GM06990 (cell line): Measurements from ENCODE around the gene CFAP210.

Source experiments
- DNase-seq: peaks from one replicate; pipeline ENCODE4 v3.0.0-alpha.2; 2011; ENCODE audit not compliant: insufficient read length; ENCODE audit errors: extremely low read depth
- H3K27me3 ChIP-seq: replicated peaks from 2 replicates; pipeline ENCODE4 v1.6.0; 2011; ENCODE audit warnings: low read length; ENCODE audit not compliant: control insufficient read depth, insufficient read depth
- H3K36me3 ChIP-seq: 2 replicates; pipeline ENCODE4 v1.5.1; 2011; ENCODE audit warnings: low read length; ENCODE audit not compliant: control insufficient read depth, insufficient read depth
- H3K4me3 ChIP-seq: replicated peaks from 2 replicates; pipeline ENCODE4 v1.5.1; 2011; ENCODE audit warnings: low read depth, mild to moderate bottlenecking, control low read depth, low read length
- TF ChIP-seq, protein P1 (sequence below): IDR thresholded peaks from 2 replicates; pipeline ENCODE4 v1.5.1; 2011; ENCODE audit warnings: low read length, control low read depth, mild to moderate bottlenecking, inconsistent platforms; ENCODE audit not compliant: insufficient read depth, poor library complexity, severe bottlenecking

CFAP210 gene

DNA sequence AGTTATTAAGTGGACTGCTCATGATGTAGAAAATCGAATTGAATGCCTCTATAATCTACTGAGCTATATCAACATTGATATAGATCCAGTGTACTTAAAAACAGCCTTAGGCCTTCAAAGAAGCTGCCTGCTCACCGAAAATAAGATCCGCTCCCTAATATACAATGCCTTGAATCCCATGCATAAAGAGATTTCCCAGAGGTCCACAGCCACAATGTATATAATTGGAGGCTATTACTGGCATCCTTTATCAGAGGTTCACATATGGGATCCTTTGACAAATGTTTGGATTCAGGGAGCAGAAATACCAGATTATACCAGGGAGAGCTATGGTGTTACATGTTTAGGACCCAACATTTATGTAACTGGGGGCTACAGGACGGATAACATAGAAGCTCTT lies 41.4 kb upstream of the CFAP210 start:
- TF ChIP-seq, protein P1, sequence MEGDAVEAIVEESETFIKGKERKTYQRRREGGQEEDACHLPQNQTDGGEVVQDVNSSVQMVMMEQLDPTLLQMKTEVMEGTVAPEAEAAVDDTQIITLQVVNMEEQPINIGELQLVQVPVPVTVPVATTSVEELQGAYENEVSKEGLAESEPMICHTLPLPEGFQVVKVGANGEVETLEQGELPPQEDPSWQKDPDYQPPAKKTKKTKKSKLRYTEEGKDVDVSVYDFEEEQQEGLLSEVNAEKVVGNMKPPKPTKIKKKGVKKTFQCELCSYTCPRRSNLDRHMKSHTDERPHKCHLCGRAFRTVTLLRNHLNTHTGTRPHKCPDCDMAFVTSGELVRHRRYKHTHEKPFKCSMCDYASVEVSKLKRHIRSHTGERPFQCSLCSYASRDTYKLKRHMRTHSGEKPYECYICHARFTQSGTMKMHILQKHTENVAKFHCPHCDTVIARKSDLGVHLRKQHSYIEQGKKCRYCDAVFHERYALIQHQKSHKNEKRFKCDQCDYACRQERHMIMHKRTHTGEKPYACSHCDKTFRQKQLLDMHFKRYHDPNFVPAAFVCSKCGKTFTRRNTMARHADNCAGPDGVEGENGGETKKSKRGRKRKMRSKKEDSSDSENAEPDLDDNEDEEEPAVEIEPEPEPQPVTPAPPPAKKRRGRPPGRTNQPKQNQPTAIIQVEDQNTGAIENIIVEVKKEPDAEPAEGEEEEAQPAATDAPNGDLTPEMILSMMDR, result no peak
- Histone ChIP-seq H3K36me3 (no peaks in the 10 kb centered on the region), H3K4me3 (no peak overlapping the region), H3K27me3 (no peaks in the 10 kb centered on the region)
- DNase-seq, result no peak

DNA sequence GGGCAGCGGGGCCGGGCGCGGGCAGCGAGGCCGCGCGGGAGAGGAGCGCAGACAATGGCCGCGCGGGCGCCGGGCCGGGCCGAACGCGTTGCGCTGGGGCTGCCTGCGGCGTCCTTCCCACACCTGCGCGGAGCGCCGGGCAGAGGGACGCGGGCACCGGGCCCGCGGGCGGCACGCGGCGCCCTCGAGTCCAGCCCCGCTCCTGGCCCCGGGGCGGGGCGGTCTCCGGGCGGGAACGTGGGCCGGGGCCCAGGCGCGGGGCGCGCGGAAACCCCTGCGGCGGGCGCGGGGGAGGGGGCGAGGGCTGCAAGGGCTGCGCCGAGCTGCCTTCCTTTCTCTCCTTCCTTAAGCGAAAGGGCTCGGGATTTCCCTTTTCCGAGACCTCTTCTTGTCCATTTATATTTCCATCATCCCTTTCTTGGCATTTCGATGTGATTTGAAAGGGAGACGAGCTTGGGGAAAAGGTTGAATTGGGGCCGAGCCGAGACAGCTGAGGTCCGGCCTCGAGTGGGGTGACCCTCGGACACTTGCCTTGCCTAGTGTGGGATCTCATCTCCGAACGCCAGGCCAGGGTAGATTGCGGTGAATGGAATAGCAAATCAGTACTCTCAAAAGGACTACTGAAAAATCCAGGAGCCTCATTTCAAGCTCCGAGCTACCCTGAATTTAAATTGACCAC lies 40.1 kb upstream of the CFAP210 start:
- no peaks in the 10 kb centered on the region for H3K27me3 ChIP-seq
- DNase-seq, result peak; percentile 48
- TF ChIP-seq, protein P1, result no peak

DNA sequence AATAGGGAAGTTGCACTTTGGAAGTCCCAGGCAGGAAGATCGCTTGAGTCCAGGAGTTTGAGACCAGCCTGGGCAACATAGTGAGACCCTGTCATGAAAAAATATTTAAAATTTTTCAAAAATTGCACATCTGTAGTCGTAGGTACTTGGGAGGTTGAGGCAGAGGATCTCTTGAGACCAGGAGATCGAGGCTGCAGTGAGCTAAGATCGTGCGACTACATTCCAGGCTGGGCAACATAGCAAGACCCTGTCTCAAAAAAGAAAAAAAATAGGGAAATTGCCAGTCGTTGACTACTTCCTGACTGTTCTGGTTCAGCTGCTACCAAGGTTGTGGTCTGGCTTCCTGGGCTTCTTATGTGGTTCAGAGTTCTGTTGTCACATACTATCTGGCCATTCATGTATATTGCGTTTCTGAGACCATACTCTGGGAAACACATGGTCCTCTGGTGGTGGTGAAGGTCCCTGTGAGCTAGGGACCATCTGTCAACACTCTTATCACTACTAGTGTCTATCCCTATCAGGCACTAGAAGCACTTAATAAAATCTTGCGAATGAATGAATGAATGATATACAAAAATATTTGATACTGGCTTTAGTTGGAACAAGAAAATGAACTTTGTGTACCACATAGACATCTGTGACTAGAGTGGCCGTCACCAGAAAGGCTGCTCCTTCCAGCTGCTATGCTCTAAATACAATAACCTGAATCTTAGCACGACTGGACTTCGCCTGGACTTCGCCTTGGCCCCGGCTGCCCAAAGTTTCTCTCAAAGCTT lies 38.6 kb upstream of the CFAP210 start:
- H3K27me3 ChIP-seq, result no peaks in the 10 kb centered on the region
- no peak for DNase-seq
- H3K36me3 ChIP-seq, result no peaks in the 10 kb centered on the region
- H3K4me3 ChIP-seq, result peak overlapping the region; percentile 74
- TF ChIP-seq, protein P1, result no peak

More for the DNA sequence above, 40.1 kb upstream of the CFAP210 start:
- peak overlapping the region; percentile 74 for H3K4me3 ChIP-seq
- H3K36me3 ChIP-seq, result no peaks in the 10 kb centered on the region

DNA sequence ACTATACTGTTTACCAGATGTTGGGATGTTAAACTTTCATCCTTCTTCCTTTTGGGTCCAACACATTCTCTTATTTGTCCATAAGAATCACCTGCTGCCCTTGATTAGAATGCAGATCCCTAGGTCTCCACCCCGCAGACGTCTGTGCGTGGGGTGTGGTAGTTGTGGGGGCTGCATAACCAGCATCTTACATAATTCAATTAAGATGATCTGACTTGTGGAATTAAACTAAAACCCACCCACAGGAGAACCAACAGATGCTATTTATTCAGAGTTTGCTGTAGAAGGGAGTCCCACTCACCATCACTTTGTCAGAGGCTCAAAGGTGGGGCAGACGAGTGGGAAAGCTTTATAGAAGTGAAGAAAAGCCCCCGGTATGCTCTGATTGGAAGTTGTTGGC lies 37.9 kb upstream of the CFAP210 start:
- Histone ChIP-seq H3K4me3 (no peak overlapping the region), H3K36me3 (no peaks in the 10 kb centered on the region), H3K27me3 (no peaks in the 10 kb centered on the region)
- TF ChIP-seq, protein P1, result no peak
- DNase-seq, result no peak

DNA sequence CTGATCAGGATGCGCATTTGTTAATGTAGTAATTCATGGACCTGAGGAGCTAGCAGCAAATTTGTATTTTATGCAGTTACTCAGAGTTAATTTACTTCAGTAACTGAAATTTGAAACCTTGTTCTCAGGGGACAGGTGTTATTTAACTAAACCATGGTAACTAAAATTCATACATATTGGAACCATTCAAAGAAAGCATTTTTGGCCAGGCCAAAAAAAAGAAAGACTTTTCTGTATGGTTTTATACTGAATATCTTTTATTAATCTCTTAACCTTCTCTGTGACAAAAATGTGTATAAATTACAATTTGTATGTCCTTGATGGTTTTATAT lies 35.0 kb upstream of the CFAP210 start:
- Histone ChIP-seq H3K36me3 (no peaks in the 10 kb centered on the region), H3K27me3 (no peaks in the 10 kb centered on the region), H3K4me3 (no peak overlapping the region)
- TF ChIP-seq, protein P1, result no peak
- no peak for DNase-seq
